HepG2 (cell line): Measurements from ENCODE around the gene EXOC7. TPM values are rescaled to one million over a fixed set of nuclear protein-coding genes. Genes with fewer than 3 reads are reported as not detected.

Experiments
- ATAC-seq: fragments of 200-7000 bp; cut with Tn5 transposase; 3 replicates; pipeline ENCODE4 v1.9.1; 2020; ENCODE audit warnings: mild to moderate bottlenecking, moderate library complexity
- BruUV-seq: library from RNA; stranded (reverse); fragments of 400-500 nt; replicated peaks from 2 replicates; lab custom pipeline; 2021; lab: Mats Ljungman, UMichigan
- CTCF ChIA-PET: fragments of 300-600 bp; formaldehyde crosslinking; extraction: SDS; loops from one replicate; lab custom pipeline; 2021; ENCODE audit warnings: low total read pairs, inconsistent platforms, low intra/inter-chr PET ratio; lab: Yijun Ruan, JAX
- POLR2A ChIA-PET: fragments of 350-600 bp; sonication (Branson Sonifier 250); formaldehyde crosslinking; loops from one replicate; lab custom pipeline; 2020; ENCODE audit warnings: antibody characterized with exemption, inconsistent platforms; lab: Yijun Ruan, JAX
- DNase-seq: peaks from one replicate; pipeline ENCODE4 v3.0.0-alpha.2; 2015; ENCODE audit warnings: low spot score
- FAIRE-seq: peaks from 3 replicates; lab custom pipeline; 2011; peaks lifted over from hg19 to GRCh38; lab: Jason Lieb, UNC
- H2AFZ ChIP-seq: one replicate; pipeline ENCODE4 v1.6.1; 2011; ENCODE audit warnings: low read length, inconsistent platforms
- H3K27ac ChIP-seq: fragments of 300-600 bp; 3 replicates; pipeline ENCODE4 v1.8.0; 2011; ENCODE audit warnings: mixed run types, mild to moderate bottlenecking, mixed read lengths, low read length, inconsistent platforms; ENCODE audit not compliant: insufficient read depth; ENCODE audit errors: extremely low read length
- H3K27me3 ChIP-seq, 2 experiments: fragments of 200-600 bp in 1 of 2; 2 replicates in 1 of 2; 3 replicates in 1 of 2; pipeline versions ENCODE4 v1.6.0 to v1.8.0; 2011; ENCODE audit warnings: low read length in 2 of 2, mild to moderate bottlenecking in 2 of 2, moderate library complexity in 2 of 2, inconsistent platforms in 1 of 2; ENCODE audit not compliant: insufficient read depth in 2 of 2, control insufficient read depth in 1 of 2
- H3K36me3 ChIP-seq, 2 experiments: fragments of 200-600 bp in 1 of 2; replicated peaks in 1 of 2; 2 replicates in 1 of 2; 3 replicates in 1 of 2; pipeline versions ENCODE4 v1.5.1 to v1.8.0; 2011; ENCODE audit warnings: low read length in 2 of 2, inconsistent platforms in 1 of 2; ENCODE audit not compliant: insufficient read depth in 2 of 2, control insufficient read depth in 1 of 2
- H3K4me1 ChIP-seq: 2 replicates; pipeline ENCODE4 v1.5.1; 2012; ENCODE audit warnings: low read length, inconsistent platforms; ENCODE audit not compliant: insufficient read depth
- H3K4me2 ChIP-seq: 2 replicates; pipeline ENCODE4 v1.6.0; 2011; ENCODE audit warnings: low read depth, low read length, inconsistent platforms
- H3K4me3 ChIP-seq, 3 experiments: fragments of 200-600 bp in 1 of 3; sonication (generic), shearing (Covaris generic) in 1 of 3; replicated peaks in 1 of 3; 2 replicates each; pipeline ENCODE4 v1.5.1; 2011 to 2016; ENCODE audit warnings: low read length in 3 of 3, inconsistent platforms in 2 of 3, low read depth in 2 of 3, mild to moderate bottlenecking in 2 of 3, control low read depth in 1 of 3, mixed read lengths in 1 of 3; ENCODE audit not compliant: insufficient read depth in 1 of 3
- H3K79me2 ChIP-seq: one replicate; pipeline ENCODE4 v1.6.1; 2011; ENCODE audit warnings: low read length, inconsistent platforms; ENCODE audit not compliant: insufficient read depth
- H3K9ac ChIP-seq: 2 replicates; pipeline ENCODE4 v1.6.0; 2011; ENCODE audit warnings: mild to moderate bottlenecking, low read depth, low read length, inconsistent platforms; ENCODE audit not compliant: insufficient read depth
- H3K9me3 ChIP-seq: 2 replicates; pipeline ENCODE4 v1.5.1; 2012; ENCODE audit warnings: mild to moderate bottlenecking, low read length
- H4K20me1 ChIP-seq: 2 replicates; pipeline ENCODE4 v1.6.0; 2011; ENCODE audit warnings: inconsistent platforms, mild to moderate bottlenecking, low read length, moderate library complexity; ENCODE audit not compliant: insufficient read depth
- AGO1 ChIP-seq: fragments of 200-400 bp; formaldehyde crosslinking; IDR thresholded peaks from 2 replicates; pipeline ENCODE4 v1.6.1; 2017; ENCODE audit warnings: mild to moderate bottlenecking, low read depth, low read length, moderate library complexity; ENCODE audit not compliant: poor library complexity, severe bottlenecking
- CEBPB ChIP-seq: IDR thresholded peaks from 2 replicates; pipeline ENCODE4 v1.6.1; 2011; ENCODE audit warnings: low read depth, low read length, improper control_type of control experiment, borderline replicate concordance
- CEBPG ChIP-seq: IDR thresholded peaks from 2 replicates; pipeline ENCODE4 v1.6.1; 2016
- MTERF4 ChIP-seq: sonication (generic); formaldehyde crosslinking; IDR thresholded peaks from 2 replicates; pipeline ENCODE4 v1.8.0; 2023; ENCODE audit warnings: mild to moderate bottlenecking, missing genetic modification reagents
- PAF1 ChIP-seq: IDR thresholded peaks from 2 replicates; pipeline ENCODE4 v1.6.1; 2016; ENCODE audit warnings: missing genetic modification reagents, missing compliant biosample characterization
- POLR2A ChIP-seq, 2 experiments: IDR thresholded peaks; 2 replicates each; pipeline ENCODE4 v1.6.1; 2011; ENCODE audit warnings: low read depth in 2 of 2, low read length in 2 of 2, mild to moderate bottlenecking in 1 of 2, moderate library complexity in 1 of 2; ENCODE audit not compliant: insufficient read depth in 1 of 2
- ZNF326 ChIP-seq: sonication (generic); formaldehyde crosslinking; IDR thresholded peaks from 2 replicates; pipeline ENCODE4 v1.4.0; 2020; ENCODE audit warnings: missing genetic modification reagents, borderline replicate concordance
- ZNF337 ChIP-seq: sonication (generic); formaldehyde crosslinking; IDR thresholded peaks from 2 replicates; pipeline ENCODE4 v1.5.1; 2020; ENCODE audit warnings: missing genetic modification reagents, low read depth, mild to moderate bottlenecking, borderline replicate concordance
- ZNF460 ChIP-seq: sonication (generic); formaldehyde crosslinking; IDR thresholded peaks from 2 replicates; pipeline ENCODE4 v1.5.1; 2020; ENCODE audit warnings: missing genetic modification reagents, mild to moderate bottlenecking, borderline replicate concordance
- WGBS: methylation state at CpG from one replicate; pipeline ENCODE4 v1.1.6; 2017; ENCODE audit warnings: low lambda C conversion rate; 5-methylcytosine and 5-hydroxymethylcytosine counted together
- in situ Hi-C: cut with HindIII; loops from 2 replicates; pipeline ENCODE4 v1.10.0; 2017; ENCODE audit warnings: low pct_unique_long_range_greater_than_20kb; ENCODE audit not compliant: extremely low pct_ligation_motif_present
- intact Hi-C: fragments of 100-400 bp; cut with micrococcal nuclease; formaldehyde crosslinking; loops from one replicate; pipeline ENCODE4 v1.10.0; 2022; ENCODE audit not compliant: unreplicated experiment
- polyA plus RNA-seq, 8 experiments: library from polyadenylated mRNA; depleted of rRNA in 3 of 8; stranded (reverse) in 7 of 8; unstranded in 1 of 8; fragments of >200 nt; fragmentation: Illumina TruSeq in 4 of 8; extraction: Trizol in 4 of 8; gene quantifications; 2 replicates each; pipeline versions ENCODE4 v1.2.1 to v1.2.3, GENCODE V29; 2011 to 2016; ENCODE audit warnings: low read depth in 4 of 8, missing spikeins in 1 of 8, mixed read lengths in 1 of 8; ENCODE audit not compliant: insufficient read depth in 1 of 8
- total RNA-seq, 5 experiments: library from RNA; depleted of rRNA; stranded (reverse); fragments of >200 nt; fragmentation: Illumina TruSeq; extraction: Trizol; gene quantifications; 2 replicates each; pipeline ENCODE4 v1.2.3, GENCODE V29; 2016; ENCODE audit warnings: low read depth in 1 of 5

EXOC7 gene
- total and polyA plus RNA-seq, 2 of the 13 experiments (the other 11 are each of a cell fraction or from before 2014, with no cell fraction given), result 86.9 to 116 TPM

GRCh38 chr17:76078370-76078769, 25.2 kb downstream of the EXOC7 start (continued):
- TF ChIP-seq MTERF4 (CRISPR knock-in tag) (0 out of 2 replicates have a peak, but pooled peaks have one; percentile 21), CEBPB (peak; percentile 75), CEBPG (CRISPR knock-in tag) (peak; percentile 56; the same call in 1 of the 2 replicates), ZNF460 (CRISPR knock-in tag) (peak; percentile 52; the same call in 1 of the 2 replicates), PAF1 (CRISPR knock-in tag) (peak; percentile 48; the same call in 1 of the 2 replicates)

- ChIA-PET POLR2A (interaction anchor here (1.0 to 1.2 kb wide), 2 partner anchors 45 to 298 kb away, joined by 3 to 5 read pairs; a partner anchor contains a TSS), CTCF (no interaction called here)
- peaks cover 0 to 2% of the 10 kb centered on the region in 2 experiments; a peak in 1 of 5 replicates for H3K36me3 ChIP-seq
- peaks cover 43% of the 10 kb centered on the region for H3K4me1 ChIP-seq
- TF ChIP-seq ZNF337 (CRISPR knock-in tag), result no peak
- no peak for TF ChIP-seq ZNF326
- TF ChIP-seq AGO1, result peak; percentile 46
- TF ChIP-seq POLR2A (IDR thresholded peaks at IDR 0.05; ENCODE audit: insufficient read depth in 1 of 2, low read depth in 2 of 2, low read length in 2 of 2), result no peak
- H3K27ac ChIP-seq, result no peak overlapping the region
- no TSS peak for BruUV-seq
- no peak overlapping the region for H2AFZ ChIP-seq
- no peak for DNase-seq
- H3K79me2 ChIP-seq, result no peaks in the 10 kb centered on the region
- 0 out of 2 replicates have a peak, but pooled peaks cover 8% of the 10 kb centered on the region for H4K20me1 ChIP-seq
- H3K4me3 ChIP-seq, result no peak overlapping the region
- H3K9ac ChIP-seq, result no peak overlapping the region
- 52% methylated on average over 12 of the region's 12 CpGs for WGBS
- ATAC-seq, result no peak
- in situ Hi-C loops (no loop called here), intact Hi-C loops (loop anchor here (2.0 kb wide), 1 partner anchor 25 kb away; the partner anchor contains the start of gene EXOC7)
- H3K4me2 ChIP-seq, result no peak overlapping the region
- no peaks in the 10 kb centered on the region for H3K9me3 ChIP-seq
- no peak for FAIRE-seq
- H3K27me3 ChIP-seq, result peaks cover 24 to 57% of the 10 kb centered on the region in 2 experiments; a peak in 4 of 5 replicates
These were observed 25.9 kb downstream of the EXOC7 start for GRCh38 chr17:76077584-76078110.
